Cardiac fibroblast (primary cell): Measurements from ENCODE around the gene AGXT2.

Experiments used
- DNase-seq, 2 donors: peaks; one replicate each; pipeline versions ENCODE4 v3.0.0 to v3.0.0-alpha.2; 2010; ENCODE audit warnings: low read depth in 2 of 2
- H3K4me3 ChIP-seq, 2 donors: replicated peaks in 1 of 2; 1 replicate in 1 of 2; 2 replicates in 1 of 2; pipeline ENCODE4 v1.5.1; 2011; ENCODE audit warnings: low read depth in 2 of 2, low read length in 2 of 2, mild to moderate bottlenecking in 2 of 2, moderate library complexity in 1 of 2
- CTCF ChIP-seq: IDR thresholded peaks from one replicate; pipeline ENCODE4 v1.5.1; 2011; ENCODE audit warnings: low read depth, mild to moderate bottlenecking, low read length, inconsistent platforms

The AGXT2 gene

GRCh38 chr5:35035271-35035670 is 12.5 kb downstream of the AGXT2 start:
- no peak for DNase-seq
- TF ChIP-seq CTCF = no peak
- no peak overlapping the region for H3K4me3 ChIP-seq

GRCh38 chr5:35032356-35032755 is 15.4 kb downstream of the AGXT2 start:
- DNase-seq = no peak
- H3K4me3 ChIP-seq = no peak overlapping the region
- no peak for TF ChIP-seq CTCF

DNA sequence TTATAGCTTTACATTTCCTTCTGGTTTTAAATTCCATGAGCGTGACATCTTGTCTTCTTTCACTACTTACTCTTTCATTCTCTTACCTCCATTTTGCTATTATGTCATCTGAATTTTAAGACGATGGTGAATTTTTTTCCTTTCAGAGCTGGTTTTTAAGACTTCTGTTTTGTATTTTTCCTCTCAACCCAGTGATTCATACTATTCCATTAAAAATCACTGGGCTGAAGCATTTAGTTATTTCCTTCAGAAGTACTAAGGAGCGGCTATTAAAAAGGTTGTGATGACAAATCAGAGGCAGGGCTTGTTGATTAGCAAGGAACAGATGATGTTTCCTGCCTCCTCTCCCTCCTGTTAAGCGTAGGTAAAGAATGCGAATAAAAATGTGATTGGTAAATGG is 16.5 kb downstream of the AGXT2 start:
- no peak overlapping the region for H3K4me3 ChIP-seq
- no peak for TF ChIP-seq CTCF
- DNase-seq = peak; percentile 12 to 66

DNA sequence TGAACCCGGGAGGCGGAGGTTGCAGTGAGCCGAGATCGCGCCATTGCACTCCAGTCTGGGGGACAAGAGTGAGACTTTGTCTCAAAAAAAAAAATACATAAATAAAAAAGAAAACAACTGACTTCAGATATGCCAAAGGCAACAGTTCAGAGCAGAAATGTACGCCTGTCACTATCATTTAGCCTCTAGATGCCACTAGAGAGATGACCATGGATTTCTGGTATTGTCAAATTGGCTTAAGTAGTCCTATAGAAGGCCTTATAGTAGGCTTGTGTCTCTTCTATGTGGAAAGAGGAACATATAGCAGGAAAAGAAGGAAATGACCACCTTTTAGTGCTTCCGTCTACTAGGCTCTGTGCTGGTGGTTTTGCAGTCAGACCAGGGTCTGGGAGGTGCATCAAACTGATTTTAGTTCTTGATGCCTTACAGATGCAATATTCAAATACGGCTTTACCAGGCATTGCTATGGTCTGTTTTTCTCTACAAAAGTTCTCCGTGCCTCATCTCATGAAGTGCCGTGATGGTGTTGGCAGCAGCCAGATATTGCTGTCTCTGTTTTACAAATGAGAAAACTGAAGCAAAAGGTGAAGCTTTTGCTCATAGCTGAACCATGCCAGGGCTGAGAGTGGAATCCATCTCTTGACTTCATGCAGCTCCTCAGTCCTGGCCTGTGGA is 17.2 kb downstream of the AGXT2 start:
- H3K4me3 ChIP-seq = no peak overlapping the region
- peak in 1 of 2 donors; percentile 16 for DNase-seq

DNA sequence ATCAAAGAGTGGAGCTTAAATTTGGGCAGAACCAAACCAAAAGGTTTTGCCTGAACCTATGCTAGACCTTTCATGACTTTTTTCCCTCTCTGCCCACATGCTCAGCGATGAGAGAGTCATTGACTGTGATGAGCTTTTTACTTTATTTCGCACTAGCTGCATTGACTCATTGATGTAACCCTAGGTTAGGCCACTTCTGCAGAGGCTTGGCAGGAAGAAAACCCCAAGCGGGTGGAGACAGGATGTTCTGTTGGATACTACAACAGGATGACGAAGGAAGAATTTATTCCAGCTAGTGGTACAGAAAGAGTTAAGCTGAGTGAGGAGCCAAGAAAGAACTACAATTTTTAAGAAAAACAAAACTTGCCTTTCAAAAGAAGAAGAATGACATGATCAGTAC is 18.4 kb downstream of the AGXT2 start:
- peak; percentile 63 to 93 for DNase-seq
- no peak overlapping the region for H3K4me3 ChIP-seq
- TF ChIP-seq CTCF = no peak

More for the DNA sequence above, 17.2 kb downstream of the AGXT2 start:
- TF ChIP-seq CTCF = no peak

- TF ChIP-seq CTCF = no peak
- H3K4me3 ChIP-seq = no peak overlapping the region
- no peak for DNase-seq
These were observed 20.8 kb downstream of the AGXT2 start for GRCh38 chr5:35026941-35027340.
